Kidney (tissue), 14 donors: ENCODE measurements around the gene BABAM2. TPM values are rescaled to one million over a fixed set of nuclear protein-coding genes. Genes with fewer than 3 reads are reported as not detected.
A peak's percentile ranks its signal among the peaks of the same experiment; 100 is the strongest.

Experiments used
- DNase-seq, 5 donors: peaks; one replicate each; pipeline ENCODE4 v3.0.0-alpha.2; 2013 to 2020
- FAIRE-seq: peaks from 2 replicates; lab custom pipeline; 2012; peaks lifted over from hg19 to GRCh38; lab: Jason Lieb, UNC
- H3K27ac ChIP-seq, 2 donors: one replicate each; pipeline ENCODE4 v1.7.0; 2013; ENCODE audit warnings: low read depth in 2 of 2, low read length in 2 of 2, inconsistent platforms in 1 of 2
- H3K27me3 ChIP-seq: one replicate; pipeline ENCODE4 v1.7.1; 2013; ENCODE audit warnings: low read length, inconsistent platforms; ENCODE audit not compliant: control insufficient read depth, insufficient read depth
- H3K36me3 ChIP-seq, 3 donors: one replicate each; pipeline versions ENCODE4 v1.7.0 to v1.7.1; 2013; ENCODE audit warnings: low read length in 3 of 3, control low read depth in 1 of 3, inconsistent platforms in 1 of 3; ENCODE audit not compliant: insufficient read depth in 3 of 3, control insufficient read depth in 2 of 3
- H3K4me1 ChIP-seq, 3 donors: one replicate each; pipeline versions ENCODE4 v1.7.0 to v1.7.1; 2013; ENCODE audit warnings: low read length in 3 of 3, inconsistent platforms in 1 of 3, low read depth in 1 of 3; ENCODE audit not compliant: control insufficient read depth in 2 of 3, insufficient read depth in 2 of 3
- H3K4me3 ChIP-seq, 3 donors: one replicate each; pipeline versions ENCODE4 v1.7.0 to v1.8.1; 2013; ENCODE audit warnings: low read length in 3 of 3, control low read depth in 1 of 3, inconsistent platforms in 1 of 3
- H3K9ac ChIP-seq, 3 donors: one replicate each; pipeline versions ENCODE4 v1.7.0 to v1.7.1; 2013; ENCODE audit warnings: low read length in 3 of 3, control low read depth in 1 of 3, inconsistent platforms in 1 of 3
- H3K9me3 ChIP-seq, 3 donors: one replicate each; pipeline versions ENCODE4 v1.7.0 to v1.7.1; 2013; ENCODE audit warnings: low read length in 3 of 3, control low read depth in 1 of 3, inconsistent platforms in 1 of 3; ENCODE audit not compliant: control insufficient read depth in 2 of 3, insufficient read depth in 1 of 3
- intact Hi-C: fragments of 100-400 bp; cut with DNase I; formaldehyde crosslinking; loops from one replicate; pipeline ENCODE4 v1.11.1; 2022
- polyA plus RNA-seq: library from polyadenylated mRNA; stranded (reverse); fragments of 350-450 nt; fragmentation: Illumina TruSeq; extraction: RNeasy Lipid Tissue Mini Kit (QIAGEN cat#74804); gene quantifications from one replicate; pipeline ENCODE4 v1.2.3, GENCODE V29; 2014; ENCODE audit warnings: low read depth, low replicate concordance; ENCODE audit not compliant: insufficient read depth
- total RNA-seq: library from RNA; stranded (reverse); fragmentation: NEBNext Ultra II Directional; extraction: Animal tissue kit (Norgen Biotek cat#: 25700); gene quantifications from one replicate; pipeline ENCODE4 v1.2.1, GENCODE V29; 2021
- TF ChIP-seq, protein P1 (sequence below): IDR thresholded peaks from 3 replicates; pipeline ENCODE4 v1.5.1; 2012; ENCODE audit warnings: mild to moderate bottlenecking, moderate library complexity, borderline replicate concordance; ENCODE audit not compliant: insufficient read depth; ENCODE audit errors: extremely low read depth
- donor health status: control.
- donor health status: control.
- donor health status: control.
- donor health status: control.
- donor health status: control.
- donor health status: DM: yes; HTN: yes; CAD: no.
- donor health status: Normal renal cell carcinoma (clear cell type).

Gene BABAM2
- total and polyA plus RNA-seq, 2 donors from 2014 or later: 68.4 to 74.1 TPM

GRCh38 chr2:27954221-27954673 is 63.7 kb downstream of the BABAM2 start:
- no peaks in the 10 kb centered on the region for H3K9me3 ChIP-seq
- intact Hi-C loops: no loop called here
- no peak overlapping the region for H3K4me3 ChIP-seq
- H3K36me3 ChIP-seq: no peaks in the 10 kb centered on the region
- FAIRE-seq (no peak), DNase-seq (peak in 2 of 5 donors; percentile 8 to 21)
- TF ChIP-seq, protein P1, sequence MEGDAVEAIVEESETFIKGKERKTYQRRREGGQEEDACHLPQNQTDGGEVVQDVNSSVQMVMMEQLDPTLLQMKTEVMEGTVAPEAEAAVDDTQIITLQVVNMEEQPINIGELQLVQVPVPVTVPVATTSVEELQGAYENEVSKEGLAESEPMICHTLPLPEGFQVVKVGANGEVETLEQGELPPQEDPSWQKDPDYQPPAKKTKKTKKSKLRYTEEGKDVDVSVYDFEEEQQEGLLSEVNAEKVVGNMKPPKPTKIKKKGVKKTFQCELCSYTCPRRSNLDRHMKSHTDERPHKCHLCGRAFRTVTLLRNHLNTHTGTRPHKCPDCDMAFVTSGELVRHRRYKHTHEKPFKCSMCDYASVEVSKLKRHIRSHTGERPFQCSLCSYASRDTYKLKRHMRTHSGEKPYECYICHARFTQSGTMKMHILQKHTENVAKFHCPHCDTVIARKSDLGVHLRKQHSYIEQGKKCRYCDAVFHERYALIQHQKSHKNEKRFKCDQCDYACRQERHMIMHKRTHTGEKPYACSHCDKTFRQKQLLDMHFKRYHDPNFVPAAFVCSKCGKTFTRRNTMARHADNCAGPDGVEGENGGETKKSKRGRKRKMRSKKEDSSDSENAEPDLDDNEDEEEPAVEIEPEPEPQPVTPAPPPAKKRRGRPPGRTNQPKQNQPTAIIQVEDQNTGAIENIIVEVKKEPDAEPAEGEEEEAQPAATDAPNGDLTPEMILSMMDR: no peak
- no peak overlapping the region for H3K9ac ChIP-seq
- H3K27ac ChIP-seq: peak overlapping the region; percentile 19 to 52
- H3K4me1 ChIP-seq: peaks cover 0 to 21% (median 0%) of the 10 kb centered on the region in 3 donors
- no peaks in the 10 kb centered on the region for H3K27me3 ChIP-seq

DNA sequence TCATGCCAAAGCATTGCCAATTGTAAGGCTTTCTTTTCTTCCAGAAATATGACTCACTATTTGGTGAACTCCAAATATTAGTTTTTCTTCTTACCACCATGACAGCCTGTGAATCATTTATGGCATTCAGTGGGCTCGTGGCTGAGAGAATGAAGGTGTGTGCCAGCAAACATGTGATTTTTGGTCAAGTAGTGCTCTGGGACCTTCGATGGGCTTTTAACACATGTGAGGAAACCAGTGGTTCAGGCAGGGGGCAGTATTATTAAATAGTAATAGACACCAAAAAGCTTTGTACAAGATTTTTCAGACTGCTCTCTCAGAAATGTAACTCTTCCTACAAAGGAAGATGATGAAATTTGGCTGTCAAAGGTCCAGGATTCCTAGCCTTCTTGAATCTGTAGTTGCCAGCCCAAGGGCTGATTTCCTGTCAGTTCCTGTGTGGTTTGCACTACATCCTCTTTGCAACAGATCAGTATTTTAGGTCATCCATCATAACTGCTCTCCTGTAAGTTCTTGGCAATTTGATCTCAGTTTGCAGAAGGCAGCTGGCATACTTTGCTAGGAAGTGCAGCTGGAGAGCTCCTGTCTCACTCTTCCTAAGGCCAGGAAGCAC is 64.3 kb downstream of the BABAM2 start:
- Histone ChIP-seq H3K4me3 (no peak overlapping the region), H3K9ac (no peak overlapping the region), H3K27ac (peak overlapping the region; percentile 38 to 52), H3K9me3 (no peaks in the 10 kb centered on the region), H3K27me3 (no peaks in the 10 kb centered on the region), H3K36me3 (no peaks in the 10 kb centered on the region), H3K4me1 (peaks cover 0 to 27% (median 0%) of the 10 kb centered on the region in 3 donors)
- intact Hi-C loops: no loop called here
- TF ChIP-seq, protein P1: peak; percentile 26
- DNase-seq (peak in 2 of 5 donors; percentile 27 to 61), FAIRE-seq (peak; percentile 80)

DNA sequence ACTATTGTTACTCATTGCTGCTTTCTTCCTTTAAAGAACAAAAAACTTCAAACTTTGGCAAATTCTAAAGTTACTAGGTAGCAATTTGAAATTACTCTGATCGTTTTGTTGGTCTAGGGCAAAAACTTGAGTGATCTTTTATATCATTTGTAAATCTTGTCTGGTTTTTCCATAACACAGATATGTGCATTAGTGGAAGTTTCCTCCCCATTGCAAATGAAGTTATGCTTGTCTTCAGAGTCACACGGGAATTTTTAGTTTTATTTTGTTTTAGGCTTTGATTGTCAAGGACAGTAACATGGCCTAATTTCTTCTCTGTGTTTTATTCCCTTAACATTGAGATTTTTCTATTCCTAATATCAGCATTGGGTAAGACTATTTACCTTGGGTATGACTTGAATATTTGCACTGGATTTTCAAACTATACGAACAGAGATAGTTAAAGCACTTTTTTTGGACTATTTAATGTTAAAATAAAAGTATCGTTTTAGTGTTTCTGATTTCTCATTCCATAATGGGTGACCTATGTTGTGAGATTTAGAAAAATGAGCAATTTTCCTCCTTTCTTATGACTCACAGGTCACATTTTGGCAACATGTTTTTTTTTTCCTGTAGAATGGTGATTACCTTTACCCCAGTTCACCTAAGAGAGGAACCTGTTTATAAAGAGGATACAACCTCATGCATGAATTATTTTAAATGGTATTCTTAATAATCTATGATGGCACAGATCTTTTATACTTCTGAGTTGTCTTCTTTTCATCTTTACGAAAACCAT is 65.0 kb downstream of the BABAM2 start:
- intact Hi-C loops: no loop called here
- peaks cover 0 to 31% (median 2%) of the 10 kb centered on the region in 3 donors for H3K4me1 ChIP-seq

More for the DNA sequence above, 65.0 kb downstream of the BABAM2 start:
- Histone ChIP-seq H3K9ac (no peak overlapping the region), H3K27ac (peak overlapping the region; percentile 38 to 52), H3K9me3 (no peaks in the 10 kb centered on the region), H3K36me3 (no peaks in the 10 kb centered on the region), H3K4me3 (no peak overlapping the region), H3K27me3 (no peaks in the 10 kb centered on the region)
- DNase-seq (no peak), FAIRE-seq (no peak)
- TF ChIP-seq, protein P1: no peak
